Measurements from ENCODE around the gene DCLK2.

- TF ChIP-seq CTCF (IDR thresholded peaks at IDR 0.05) (no peak), EZH2 (IDR thresholded peaks at IDR 0.05; ENCODE audit: borderline replicate concordance, insufficient read depth, low read depth, low read length, poor library complexity, severe bottlenecking) (no peak)
These were observed 22.8 kb upstream of the DCLK2 start for GRCh38 chr4:150055467-150055866.
